ENCODE results near the gene C16orf95. TPM values are rescaled to one million over a fixed set of nuclear protein-coding genes. Genes with fewer than 3 reads are reported as not detected.
"Not testable (repeated sequence)": the region's sequence is repeated elsewhere in the genome, so short reads cannot be mapped to it uniquely, and the experiment has no call there.

Gene C16orf95
- total RNA-seq, 2 experiments from 2014 or later: 17.2 to 23.4 TPM

GRCh38 chr16:87344165-87344930 lies 27.2 kb upstream of the C16orf95 start:
- Mint-ChIP-seq H3K4me3 (peak overlapping the region; percentile 24), H3K9me3 (no peaks in the 10 kb centered on the region), H3K36me3 (ENCODE audit: low read depth) (peaks cover 21% of the 10 kb centered on the region), H3K27ac (peak overlapping the region; percentile 70), H3K4me1 (ENCODE audit: low read depth) (peaks cover 13% of the 10 kb centered on the region), H3K27me3 (ENCODE audit: low read depth) (no peaks in the 10 kb centered on the region)
- no peak for DNase-seq
- intact Hi-C loops (cut with micrococcal nuclease): no loop called here
- CTCF ChIA-PET: interaction anchor here (0.5 kb wide), 1 partner anchor 69 kb away, joined by 3 read pairs; no protein-coding TSS in a partner anchor

- Mint-ChIP-seq H3K36me3 (ENCODE audit: low read depth) (peaks cover 24% of the 10 kb centered on the region), H3K27me3 (ENCODE audit: low read depth) (no peaks in the 10 kb centered on the region), H3K9me3 (no peaks in the 10 kb centered on the region), H3K27ac (peak overlapping the region; percentile 66), H3K4me3 (no peak overlapping the region), H3K4me1 (ENCODE audit: low read depth) (peaks cover 18% of the 10 kb centered on the region)
- DNase-seq: no peak
- intact Hi-C loops (cut with micrococcal nuclease): no loop called here
- CTCF ChIA-PET: interaction anchor here (0.5 kb wide), 1 partner anchor 69 kb away, joined by 3 read pairs; no protein-coding TSS in a partner anchor
Measured at GRCh38 chr16:87343753-87344050, 26.5 kb upstream of the C16orf95 start.

GRCh38 chr16:87342978-87343752 lies 26.0 kb upstream of the C16orf95 start:
- CTCF ChIA-PET: no interaction called here

GRCh38 chr16:87342504-87342903 lies 25.3 kb upstream of the C16orf95 start:
- Mint-ChIP-seq H3K4me3 (no peak overlapping the region), H3K36me3 (ENCODE audit: low read depth) (peaks cover 26% of the 10 kb centered on the region), H3K27me3 (ENCODE audit: low read depth) (no peaks in the 10 kb centered on the region), H3K4me1 (ENCODE audit: low read depth) (peaks cover 22% of the 10 kb centered on the region), H3K27ac (no peak overlapping the region), H3K9me3 (no peaks in the 10 kb centered on the region)
- DNase-seq: no peak
- CTCF ChIA-PET: interaction anchor here (0.6 kb wide), 1 partner anchor 75 kb away, joined by 3 read pairs; no protein-coding TSS in a partner anchor
- intact Hi-C loops (cut with micrococcal nuclease): no loop called here

More at GRCh38 chr16:87342978-87343752, 26.0 kb upstream of the C16orf95 start:
- Mint-ChIP-seq H3K27me3 (ENCODE audit: low read depth) (no peaks in the 10 kb centered on the region), H3K36me3 (ENCODE audit: low read depth) (peaks cover 24% of the 10 kb centered on the region), H3K4me1 (ENCODE audit: low read depth) (peaks cover 19% of the 10 kb centered on the region), H3K4me3 (no peak overlapping the region), H3K27ac (peak overlapping the region; percentile 66), H3K9me3 (no peaks in the 10 kb centered on the region)
- no peak for DNase-seq
- intact Hi-C loops (cut with micrococcal nuclease): no loop called here

- Mint-ChIP-seq H3K9me3 (no peaks in the 10 kb centered on the region), H3K4me3 (no peak overlapping the region), H3K27me3 (ENCODE audit: low read depth) (no peaks in the 10 kb centered on the region), H3K36me3 (ENCODE audit: low read depth) (peaks cover 19% of the 10 kb centered on the region), H3K4me1 (ENCODE audit: low read depth) (peaks cover 18% of the 10 kb centered on the region), H3K27ac (peak overlapping the region; percentile 46)
- intact Hi-C loops (cut with micrococcal nuclease): no loop called here
- no peak for DNase-seq
- CTCF ChIA-PET: no interaction called here
Measured at GRCh38 chr16:87340198-87340597, 23.0 kb upstream of the C16orf95 start.

- peaks cover 18% of the 10 kb centered on the region for H3K4me1 Mint-ChIP-seq (ENCODE audit: low read depth)
- CTCF ChIA-PET: not testable (repeated sequence)
Measured at GRCh38 chr16:87339724-87340105, 22.5 kb upstream of the C16orf95 start.

GRCh38 chr16:87339086-87339723 lies 22.0 kb upstream of the C16orf95 start:
- intact Hi-C loops (cut with micrococcal nuclease): no loop called here
- H3K36me3 Mint-ChIP-seq (ENCODE audit: low read depth): peaks cover 20% of the 10 kb centered on the region
- peaks cover 14% of the 10 kb centered on the region for H3K4me1 Mint-ChIP-seq (ENCODE audit: low read depth)
- no peaks in the 10 kb centered on the region for H3K9me3 Mint-ChIP-seq
- no peak for DNase-seq
- H3K4me3 Mint-ChIP-seq: no peak overlapping the region
- CTCF ChIA-PET: no interaction called here
- no peaks in the 10 kb centered on the region for H3K27me3 Mint-ChIP-seq (ENCODE audit: low read depth)
- no peak overlapping the region for H3K27ac Mint-ChIP-seq

More at GRCh38 chr16:87339724-87340105, 22.5 kb upstream of the C16orf95 start:
- H3K36me3 Mint-ChIP-seq (ENCODE audit: low read depth): peaks cover 20% of the 10 kb centered on the region
- DNase-seq; H3K4me3 Mint-ChIP-seq; H3K27ac Mint-ChIP-seq; H3K27me3 Mint-ChIP-seq (ENCODE audit: low read depth); intact Hi-C loops (cut with micrococcal nuclease); H3K9me3 Mint-ChIP-seq: not testable (repeated sequence)

- intact Hi-C loops (cut with micrococcal nuclease): no loop called here
- no peak overlapping the region for H3K27ac Mint-ChIP-seq
- no peaks in the 10 kb centered on the region for H3K9me3 Mint-ChIP-seq
- CTCF ChIA-PET: no interaction called here
- DNase-seq: no peak
- no peak overlapping the region for H3K4me3 Mint-ChIP-seq
- H3K27me3 Mint-ChIP-seq (ENCODE audit: low read depth): no peaks in the 10 kb centered on the region
- H3K36me3 Mint-ChIP-seq (ENCODE audit: low read depth): peaks cover 20% of the 10 kb centered on the region
- peaks cover 11% of the 10 kb centered on the region for H3K4me1 Mint-ChIP-seq (ENCODE audit: low read depth)
Measured at GRCh38 chr16:87338155-87338765, 21.1 kb upstream of the C16orf95 start.

- peaks cover 11% of the 10 kb centered on the region for H3K4me1 Mint-ChIP-seq (ENCODE audit: low read depth)
- H3K27ac Mint-ChIP-seq: no peak overlapping the region
- H3K36me3 Mint-ChIP-seq (ENCODE audit: low read depth): peaks cover 15% of the 10 kb centered on the region
- no peaks in the 10 kb centered on the region for H3K27me3 Mint-ChIP-seq (ENCODE audit: low read depth)
- no peak for DNase-seq
- CTCF ChIA-PET: no interaction called here
- H3K9me3 Mint-ChIP-seq: no peaks in the 10 kb centered on the region
- intact Hi-C loops (cut with micrococcal nuclease): no loop called here
- no peak overlapping the region for H3K4me3 Mint-ChIP-seq
Measured at GRCh38 chr16:87337262-87337771, 20.1 kb upstream of the C16orf95 start.

- Mint-ChIP-seq H3K27me3 (ENCODE audit: low read depth) (no peaks in the 10 kb centered on the region), H3K27ac (no peak overlapping the region), H3K9me3 (no peaks in the 10 kb centered on the region), H3K36me3 (ENCODE audit: low read depth) (peaks cover 13% of the 10 kb centered on the region), H3K4me1 (ENCODE audit: low read depth) (peaks cover 11% of the 10 kb centered on the region), H3K4me3 (no peak overlapping the region)
- intact Hi-C loops (cut with micrococcal nuclease): no loop called here
- no peak for DNase-seq
- CTCF ChIA-PET: no interaction called here
Measured at GRCh38 chr16:87336434-87337240, 19.4 kb upstream of the C16orf95 start.

- Mint-ChIP-seq H3K27ac (no peak overlapping the region), H3K4me3 (no peak overlapping the region), H3K4me1 (ENCODE audit: low read depth) (peaks cover 11% of the 10 kb centered on the region), H3K36me3 (ENCODE audit: low read depth) (peaks cover 15% of the 10 kb centered on the region), H3K9me3 (no peaks in the 10 kb centered on the region), H3K27me3 (ENCODE audit: low read depth) (no peaks in the 10 kb centered on the region)
- no peak for DNase-seq
- intact Hi-C loops (cut with micrococcal nuclease): no loop called here
- CTCF ChIA-PET: no interaction called here
Measured at GRCh38 chr16:87335625-87336433, 18.6 kb upstream of the C16orf95 start.

All from activated naive CD4-positive, alpha-beta T cell treated with anti-CD3 and anti-CD28 coated beads for 36 hours (primary cell).